HCT116 (cell line): ENCODE results near the gene AURKA.

Source experiments
- CTCF ChIP-seq, 3 experiments: fragments of 200-600 bp in 1 of 3; sonication (generic) in 1 of 3; IDR thresholded peaks in 2 of 3; conservative IDR thresholded peaks in 1 of 3; 2 replicates each; pipeline ENCODE4 v1.5.1; 2012 to 2017; ENCODE audit warnings: low read depth in 2 of 3, low read length in 2 of 3, antibody characterized with exemption in 1 of 3, borderline replicate concordance in 1 of 3, control low read depth in 1 of 3, mild to moderate bottlenecking in 1 of 3, mixed read lengths in 1 of 3, mixed run types in 1 of 3, moderate library complexity in 1 of 3; ENCODE audit not compliant: insufficient read depth in 1 of 3
- EZH2 ChIP-seq: fragments of 200-600 bp; sonication (generic); IDR thresholded peaks from 2 replicates; pipeline ENCODE4 v1.6.1; 2017; ENCODE audit warnings: antibody characterized with exemption, mixed run types
- EZH2phosphoT487 ChIP-seq: fragments of 200-600 bp; IDR thresholded peaks from 2 replicates; pipeline ENCODE4 v1.6.1; 2018; ENCODE audit warnings: antibody characterized with exemption, borderline replicate concordance
- FOSL1 ChIP-seq: IDR thresholded peaks from 2 replicates; pipeline ENCODE4 v1.6.1; 2012; ENCODE audit warnings: low read depth
- JUND ChIP-seq: IDR thresholded peaks from 2 replicates; pipeline ENCODE4 v1.6.1; 2012
- POLR2A ChIP-seq: IDR thresholded peaks from 2 replicates; pipeline ENCODE4 v1.7.0; 2011; ENCODE audit warnings: borderline replicate concordance; ENCODE audit not compliant: insufficient read depth, insufficient read length; ENCODE audit errors: extremely low read depth
- POLR2AphosphoS5 ChIP-seq: IDR thresholded peaks from 2 replicates; pipeline ENCODE4 v1.6.1; 2011; ENCODE audit warnings: mild to moderate bottlenecking, low read depth, low read length, moderate library complexity
- RAD21 ChIP-seq: IDR thresholded peaks from 2 replicates; pipeline ENCODE4 v1.6.1; 2012; ENCODE audit warnings: low read depth, mild to moderate bottlenecking
- REST ChIP-seq: IDR thresholded peaks from 2 replicates; pipeline ENCODE4 v1.6.1; 2012; ENCODE audit warnings: low read depth
- SRF ChIP-seq: IDR thresholded peaks from 2 replicates; pipeline ENCODE4 v1.6.1; 2012; ENCODE audit warnings: low read depth
- TCF7L2 ChIP-seq: IDR thresholded peaks from 2 replicates; pipeline ENCODE4 v1.7.0; 2011; ENCODE audit warnings: borderline replicate concordance, inconsistent platforms; ENCODE audit not compliant: insufficient read depth, insufficient read length; ENCODE audit errors: extremely low read depth
- YY1 ChIP-seq: IDR thresholded peaks from 2 replicates; pipeline ENCODE4 v1.6.1; 2011; ENCODE audit warnings: low read length, low read depth, moderate library complexity, mild to moderate bottlenecking; ENCODE audit not compliant: insufficient replicate concordance; ENCODE audit errors: extremely low read depth
- ZFX ChIP-seq: fragments of 450-650 bp; IDR thresholded peaks from 2 replicates; pipeline ENCODE4 v1.6.1; 2017

- TF ChIP-seq EZH2 (no peak), CTCF (IDR thresholded peaks at IDR 0.05 in 2 of 3, conservative IDR thresholded peaks at IDR 0.05 in 1 of 3; ENCODE audit: borderline replicate concordance in 1 of 3, insufficient read depth in 1 of 3, low read depth in 2 of 3, low read length in 2 of 3) (no peak), FOSL1 (no peak), RAD21 (no peak), REST (no peak), POLR2AphosphoS5 (no peak), JUND (no peak), YY1 (no peak), SRF (no peak), ZFX (no peak), POLR2A (no peak), TCF7L2 (no peak), EZH2phosphoT487 (no peak)
Measured at GRCh38 chr20:56395166-56395565, 3.2 kb upstream of the AURKA start.
